ENCODE results near the gene RFC2.

- no peak for TF ChIP-seq POLR2A (IDR thresholded peaks at IDR 0.05; ENCODE audit: low read length)
- TF ChIP-seq GATA1 (IDR thresholded peaks at IDR 0.05; ENCODE audit: low read depth, low read length), result no peak
Observed at GRCh38 chr7:74299401-74299800, 45.2 kb upstream of the RFC2 start.

All from erythroblast (primary cell).